ENCODE measurements around the gene NTMT1. TPM values are rescaled to one million over a fixed set of nuclear protein-coding genes. Genes with fewer than 3 reads are reported as not detected.
A peak's percentile ranks its signal among the peaks of the same experiment; 100 is the strongest.

NTMT1 gene
- total and polyA plus RNA-seq, 9 of the 15 experiments (the other 6 are each of a cell fraction or from before 2014, with no cell fraction given), result 42.1 to 116 (median 74.7) TPM

GRCh38 chr9:129602598-129603415, 23.2 kb upstream of the NTMT1 start (continued):
- TF ChIP-seq HINFP (tag; conservative IDR thresholded peaks at IDR 0.05; ENCODE audit: low read depth) (0 out of 2 replicates have a peak, but pooled peaks have one; percentile 28), THRB (CRISPR knock-in tag; conservative IDR thresholded peaks at IDR 0.05) (peak; percentile 86; the same call in 1 of the 2 replicates), GABPB1 (CRISPR knock-in tag; IDR thresholded peaks at IDR 0.05) (peak; percentile 56; the same call in 1 of the 2 replicates), DIDO1 (tag; IDR thresholded peaks at IDR 0.05; ENCODE audit: low read depth) (peak; percentile 38; the same call in 1 of the 2 replicates), CBX5 (IDR thresholded peaks at IDR 0.05; ENCODE audit: borderline replicate concordance, low read depth) (peak; percentile 13; the same call in 1 of the 2 replicates), ZBTB2 (IDR thresholded peaks at IDR 0.05) (peak; percentile 29; the same call in 1 of the 2 replicates), RCOR1 (IDR thresholded peaks at IDR 0.05; ENCODE audit: borderline replicate concordance in 1 of 2, low read depth in 2 of 2, low read length in 2 of 2) (peak in 1 of 2 experiments; percentile 82; a peak in 2 of 4 replicates), MTA1 (IDR thresholded peaks at IDR 0.05; ENCODE audit: borderline replicate concordance) (peak; percentile 88), MLLT1 (IDR thresholded peaks at IDR 0.05) (peak; percentile 29 to 54; a peak in 2 of 4 replicates), HDAC2 (IDR thresholded peaks at IDR 0.05) (peak; percentile 74), CBX1 (IDR thresholded peaks at IDR 0.05; ENCODE audit: low read depth) (peak; percentile 90; the same call in 1 of the 2 replicates), PBX2 (CRISPR knock-in tag; IDR thresholded peaks at IDR 0.05; ENCODE audit: low read depth) (no peak), PBX2 (tag; conservative IDR thresholded peaks at IDR 0.05; ENCODE audit: low read depth) (peak; percentile 27; the same call in 1 of the 2 replicates), FOS (IDR thresholded peaks at IDR 0.05; ENCODE audit: extremely low read depth, insufficient read length) (no peak), ETV6 (IDR thresholded peaks at IDR 0.05; ENCODE audit: borderline replicate concordance in 1 of 2, low read depth in 2 of 2, low read length in 1 of 2) (peak in 1 of 2 experiments; percentile 63; a peak in 1 of 4 replicates), ETV6 (CRISPR knock-in tag; IDR thresholded peaks at IDR 0.05; ENCODE audit: borderline replicate concordance) (no peak), ZFP36 (IDR thresholded peaks at IDR 0.05; ENCODE audit: low read depth, low read length, partially characterized antibody) (peak; percentile 94), ZNF586 (CRISPR knock-in tag; conservative IDR thresholded peaks at IDR 0.05) (no peak)

Data from K562 (cell line).